GM19238 (cell line): ENCODE data around the gene IKZF3.
"Not testable (repeated sequence)": the region's sequence is repeated elsewhere in the genome, so short reads cannot be mapped to it uniquely, and the experiment has no call there.

ENCODE experiments used
- DNase-seq: peaks from one replicate; pipeline ENCODE4 v3.0.0; 2011; ENCODE audit warnings: low spot score; ENCODE audit not compliant: insufficient read length

The IKZF3 gene

DNA sequence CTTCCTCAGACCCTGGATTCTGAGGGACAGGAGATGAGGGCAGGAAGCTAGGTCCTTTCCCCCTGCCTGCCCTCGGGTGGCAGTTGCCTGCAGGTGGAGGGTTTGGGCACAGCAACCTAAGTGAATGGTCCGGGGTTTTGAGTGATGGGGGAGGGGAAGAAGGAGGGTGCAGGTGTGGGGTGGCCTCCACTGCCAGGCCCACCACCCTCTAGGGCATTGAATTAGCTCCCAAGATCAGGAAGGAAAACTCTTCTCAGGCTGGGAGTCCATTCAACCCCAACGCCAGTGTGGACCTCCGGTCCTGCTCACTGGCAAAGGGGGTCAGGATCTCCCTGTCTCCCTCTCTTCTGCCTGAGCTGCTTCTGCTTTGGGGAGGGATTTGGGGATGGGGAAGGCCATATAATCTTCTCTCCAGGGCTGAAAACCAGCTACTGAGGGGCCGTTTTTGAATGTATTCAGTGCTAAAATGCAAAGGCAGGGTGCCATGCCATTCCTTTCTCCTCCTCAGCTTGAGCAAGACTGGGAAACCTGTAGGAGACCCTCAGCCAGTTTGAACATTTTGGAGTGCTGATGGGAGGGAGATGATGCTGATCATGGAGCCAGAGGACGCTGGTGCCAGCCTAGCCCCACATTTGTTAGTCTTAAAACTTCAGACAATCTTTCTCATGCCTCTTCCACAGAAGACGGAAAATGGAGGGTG is 107.6 kb downstream of the IKZF3 start:
- DNase-seq: no peak

DNA sequence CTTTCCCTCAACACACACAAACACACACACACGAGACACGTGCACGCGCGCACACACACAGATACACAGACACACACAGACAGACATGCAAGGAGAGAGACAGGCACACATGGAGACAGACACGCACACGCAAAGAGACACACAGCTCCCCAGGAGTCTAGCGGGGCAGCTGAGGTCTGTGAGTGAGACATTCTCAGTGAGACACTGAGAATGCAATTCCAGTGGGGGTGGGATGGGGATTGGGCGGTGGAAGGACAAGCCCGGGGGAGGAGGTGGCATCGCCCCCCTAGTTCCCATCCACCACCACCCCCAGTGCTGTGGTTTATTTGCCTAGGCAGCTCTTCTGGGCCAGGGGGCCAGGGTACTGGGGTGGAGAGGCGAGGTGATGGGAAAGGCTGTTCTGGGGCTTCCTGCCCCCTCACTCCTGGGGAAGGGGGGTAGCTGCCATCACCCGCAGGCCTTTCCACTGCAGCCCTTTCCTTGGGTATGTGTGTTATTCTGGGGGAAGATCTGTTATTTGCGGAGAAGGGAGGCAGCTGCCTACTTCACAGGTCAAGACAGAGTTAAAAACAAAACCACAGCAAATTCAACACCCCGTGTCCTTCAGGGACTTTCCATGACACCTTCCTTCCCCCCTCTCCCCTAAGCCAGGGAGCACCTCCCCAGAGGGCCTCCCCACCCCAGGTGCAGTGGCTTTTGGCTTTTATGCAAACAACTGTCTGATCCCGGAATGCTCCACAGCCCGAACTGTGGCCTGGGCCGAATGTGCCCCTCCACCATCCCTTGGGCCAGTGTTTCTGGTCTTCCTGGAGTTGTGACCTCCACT is 108.3 kb downstream of the IKZF3 start:
- DNase-seq: peak; percentile 72

DNA sequence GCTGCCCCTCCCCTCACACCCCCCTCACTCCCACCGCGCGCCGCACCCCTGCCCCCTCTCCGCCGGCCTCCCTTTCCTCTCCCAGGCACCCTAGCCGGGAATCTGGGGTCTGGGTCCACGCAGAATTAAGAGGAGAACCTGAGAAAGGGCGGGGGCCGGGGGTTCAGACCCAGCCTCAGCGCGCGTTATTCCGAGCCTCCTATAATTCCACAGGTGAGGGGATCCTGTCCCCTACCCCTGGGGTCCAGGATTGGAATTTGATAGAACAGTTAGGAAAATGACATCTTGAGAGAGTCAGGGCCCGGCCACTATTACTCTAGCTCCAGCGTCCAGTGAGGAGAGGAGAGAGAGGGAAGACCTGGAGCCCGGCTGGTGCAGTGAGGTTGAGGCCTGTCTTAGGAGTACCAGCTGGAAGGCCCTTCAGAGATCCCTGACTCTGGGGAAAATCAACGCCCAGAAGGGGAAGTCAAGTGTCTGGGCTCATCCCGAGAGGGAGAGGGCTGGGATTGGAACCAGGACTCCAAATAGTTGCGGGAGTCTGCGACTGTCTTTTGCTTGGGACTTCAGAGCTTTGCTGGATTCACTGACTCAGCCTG is 109.1 kb downstream of the IKZF3 start:
- no peak for DNase-seq

DNA sequence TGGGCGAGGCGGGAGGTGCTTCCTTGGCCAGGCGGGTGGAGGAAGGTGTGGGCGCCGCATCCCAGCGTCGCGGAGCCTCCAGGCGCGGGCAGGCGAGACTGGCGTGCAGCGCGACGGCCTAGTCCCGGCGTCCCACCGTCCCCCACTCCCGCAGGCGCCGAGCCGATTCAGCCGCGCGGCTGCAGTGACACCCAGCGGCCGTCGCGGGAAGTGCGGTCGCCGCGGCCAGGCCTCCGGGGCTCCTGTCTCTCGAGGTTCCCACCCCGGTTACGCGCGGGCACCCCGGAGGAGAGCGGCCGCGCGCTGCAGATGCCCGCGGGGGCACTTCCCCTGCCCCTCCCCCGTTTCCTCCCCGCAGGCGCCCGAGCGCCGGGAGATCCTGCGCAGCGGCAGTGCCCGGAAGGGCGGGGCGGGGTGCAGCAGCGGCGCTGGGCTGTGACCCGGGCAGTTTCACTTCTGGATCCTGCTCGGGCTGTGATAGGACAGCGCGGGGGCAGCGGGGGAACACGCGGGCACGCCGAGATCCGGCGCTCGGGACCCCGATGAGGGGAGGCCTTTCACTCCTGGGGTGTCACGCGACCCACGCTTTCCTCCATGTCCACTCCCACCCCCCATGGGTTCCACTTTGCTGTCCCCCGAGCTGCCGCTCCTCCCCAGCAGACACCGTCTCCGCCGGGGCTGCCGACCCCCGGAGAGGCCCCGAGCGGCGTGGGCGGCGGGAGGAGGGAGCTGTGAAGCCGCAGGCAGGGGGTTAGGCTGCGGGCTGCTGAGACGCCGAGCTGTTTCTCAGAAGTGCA is 109.8 kb downstream of the IKZF3 start:
- DNase-seq: peak; percentile 98

DNA sequence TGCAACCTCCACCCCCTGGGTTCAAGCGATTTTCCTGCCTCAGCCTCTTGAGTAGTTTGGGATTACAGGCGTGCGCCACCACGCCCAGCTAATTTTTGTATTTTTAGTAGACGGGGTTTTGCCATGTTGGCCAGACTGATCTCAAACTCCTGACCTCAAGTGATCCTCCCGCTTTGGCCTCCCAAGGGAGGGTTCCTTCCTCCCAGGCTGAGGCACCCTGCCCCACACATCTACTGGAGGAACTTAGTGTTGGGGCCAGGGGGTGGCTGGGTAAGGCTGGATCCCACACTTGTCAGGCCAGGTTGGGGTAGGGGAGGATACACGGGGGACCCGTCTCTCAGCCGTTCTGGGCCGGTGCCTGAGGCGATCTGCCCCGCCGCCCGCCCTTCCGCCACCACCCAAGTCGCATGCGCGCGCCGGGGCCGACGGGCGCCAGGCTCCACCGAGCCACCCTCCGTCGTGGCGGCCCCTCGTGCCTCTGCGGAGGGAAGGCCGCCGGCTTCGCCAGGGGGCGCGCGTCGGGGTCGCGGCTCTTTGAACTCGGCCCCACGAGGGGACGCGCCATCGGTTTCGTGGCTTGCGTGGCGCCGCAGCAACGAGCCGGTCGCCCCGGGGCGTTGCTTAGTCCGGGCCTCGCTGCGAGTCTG is 110.5 kb downstream of the IKZF3 start:
- DNase-seq: peak; percentile 70

DNA sequence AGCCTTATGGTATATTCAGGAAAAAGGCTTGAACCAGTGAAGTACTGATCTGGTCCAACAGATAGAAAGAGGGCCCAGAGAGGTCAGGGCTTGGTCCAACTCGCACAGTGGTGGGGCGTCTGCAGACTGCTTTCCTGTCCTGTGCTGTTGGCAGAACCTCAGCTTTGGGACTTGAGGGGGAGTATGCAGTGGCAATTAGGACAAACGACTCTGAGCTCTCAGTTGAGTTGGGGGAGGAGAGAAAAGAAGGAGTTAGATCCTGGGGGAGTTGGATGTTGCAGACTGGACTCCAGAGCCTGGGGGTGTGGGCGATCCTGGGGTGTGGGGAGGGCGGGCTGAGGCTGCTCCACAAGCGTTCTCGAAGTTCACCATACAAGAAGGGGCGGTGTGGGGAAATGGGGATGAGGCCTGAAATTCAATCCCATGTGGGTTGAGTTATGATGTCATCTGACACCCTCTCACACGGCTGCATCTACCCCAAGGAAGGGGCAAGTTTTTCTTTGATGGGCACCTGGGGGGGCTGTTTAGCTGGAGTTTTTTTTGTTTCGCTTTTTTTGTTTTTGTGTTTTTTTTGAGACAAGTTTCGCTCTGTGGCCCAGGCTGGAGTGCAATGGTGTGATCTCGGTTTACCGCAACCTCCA is 111.8 kb downstream of the IKZF3 start:
- no peak for DNase-seq

DNA sequence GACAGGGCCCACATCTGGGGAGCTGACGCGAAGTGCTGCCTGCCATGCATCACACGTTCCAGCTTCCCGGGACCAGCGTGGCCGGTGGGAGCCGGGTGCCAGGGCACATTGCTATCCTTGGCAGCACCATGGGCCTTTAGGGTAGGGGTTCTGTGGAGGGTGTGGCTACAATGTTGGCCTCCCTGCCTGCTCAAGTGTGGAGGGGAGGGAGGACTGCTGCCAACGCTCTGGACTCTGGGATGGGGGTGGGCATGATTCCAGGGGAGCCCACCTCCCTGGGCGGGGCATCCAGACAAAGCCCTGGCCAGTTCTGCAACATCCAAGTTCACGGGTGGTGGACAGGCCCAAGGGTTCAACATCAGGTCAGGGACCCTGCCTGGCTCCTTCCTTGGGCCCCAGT is 112.5 kb downstream of the IKZF3 start:
- no peak for DNase-seq

DNA sequence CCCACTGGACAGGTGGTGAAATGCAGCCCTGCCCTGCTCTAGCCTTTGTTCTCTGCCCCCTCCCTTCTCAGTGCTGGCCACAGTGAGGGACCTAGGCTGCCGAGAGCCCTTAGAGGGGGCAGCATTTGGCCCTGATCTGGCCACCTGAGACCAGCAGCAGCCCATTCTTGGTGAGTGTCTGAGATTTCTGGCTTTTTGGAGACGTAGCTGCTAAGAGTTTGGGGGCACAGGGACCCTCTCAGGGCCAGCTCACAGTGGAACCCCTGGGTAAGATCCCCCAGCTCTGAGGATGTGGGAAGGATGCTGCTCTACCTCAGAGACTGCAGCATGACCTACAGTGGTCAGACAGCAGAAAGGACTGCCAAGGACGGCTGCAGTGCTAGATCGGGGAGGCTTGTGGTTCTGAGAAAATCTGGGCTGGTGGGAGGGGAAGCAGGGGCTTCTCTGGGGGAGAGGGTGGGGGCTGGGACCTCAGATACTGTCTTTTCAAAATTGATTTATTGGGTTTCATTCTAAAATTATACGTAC is 113.0 kb downstream of the IKZF3 start:
- DNase-seq: no peak

DNA sequence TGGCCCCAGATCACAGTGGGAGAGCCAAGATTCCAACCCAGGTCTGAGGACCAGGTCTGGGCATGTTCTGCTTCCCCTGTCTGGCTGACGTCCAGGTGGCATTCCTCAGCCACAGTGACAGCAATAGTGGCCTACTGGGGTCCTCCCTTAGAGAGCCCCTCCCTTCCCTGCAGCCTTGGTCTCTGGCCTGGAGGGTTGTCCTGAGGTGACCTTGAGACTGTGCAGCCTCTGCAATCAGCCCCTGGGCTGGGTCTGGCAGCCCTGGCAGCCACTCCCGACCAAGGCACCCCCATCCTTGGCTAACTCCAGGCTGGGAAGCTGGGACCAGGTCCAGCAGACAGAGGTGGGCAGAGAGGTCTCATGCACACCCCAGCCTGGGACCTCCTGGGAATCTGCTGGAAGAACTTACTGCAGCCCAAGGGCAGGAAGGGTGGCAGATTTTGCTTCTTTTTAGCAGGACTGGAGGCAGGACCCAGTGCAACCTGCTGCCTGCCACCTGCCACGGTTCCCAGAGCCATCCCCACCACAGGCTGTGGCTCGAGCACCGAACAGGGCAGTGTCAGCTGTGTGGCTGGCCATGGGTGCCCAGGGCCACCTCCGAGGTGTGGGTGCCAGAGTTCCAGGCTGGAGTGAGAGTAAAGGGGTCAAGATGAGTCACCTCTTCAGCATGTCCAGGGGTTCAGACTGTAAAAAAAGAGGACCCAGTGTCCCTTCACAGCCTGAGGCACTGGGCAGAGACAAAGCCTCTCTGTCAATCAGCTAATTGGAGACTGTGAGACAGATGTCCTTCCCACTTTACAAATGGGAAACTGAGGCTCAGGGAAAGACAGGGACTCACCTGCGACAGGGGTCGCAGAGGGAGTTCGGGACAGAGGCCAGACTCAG is 113.7 kb downstream of the IKZF3 start:
- DNase-seq: no peak

DNA sequence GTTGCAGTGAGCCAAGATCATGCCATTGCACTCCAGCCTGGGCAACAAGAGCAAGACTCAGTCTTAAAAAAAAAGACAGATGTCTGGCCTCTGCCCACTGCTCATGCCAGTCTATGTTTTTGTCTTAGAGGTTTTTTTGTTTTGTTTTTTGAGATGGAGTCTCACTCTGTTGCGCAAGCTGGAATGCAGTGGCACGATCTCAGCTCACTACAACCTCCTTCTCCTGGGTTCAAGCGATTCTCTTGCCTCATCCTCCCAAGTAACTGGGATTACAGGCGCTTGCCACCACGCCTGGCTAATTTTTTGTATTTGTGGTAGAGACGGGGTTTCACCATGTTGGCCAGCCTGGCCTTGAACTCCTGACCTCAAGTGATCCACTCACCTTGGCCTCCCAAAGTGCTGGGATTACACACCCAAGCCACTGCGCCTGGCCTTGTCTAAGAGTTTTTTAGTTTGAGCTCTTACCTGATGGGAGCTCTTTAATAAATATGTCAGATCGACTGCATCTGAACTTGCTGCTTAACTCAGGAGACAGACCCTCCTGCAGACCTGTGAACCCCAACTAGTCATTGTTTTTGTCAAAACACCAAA is 115.6 kb downstream of the IKZF3 start:
- not testable (repeated sequence) for DNase-seq

DNA sequence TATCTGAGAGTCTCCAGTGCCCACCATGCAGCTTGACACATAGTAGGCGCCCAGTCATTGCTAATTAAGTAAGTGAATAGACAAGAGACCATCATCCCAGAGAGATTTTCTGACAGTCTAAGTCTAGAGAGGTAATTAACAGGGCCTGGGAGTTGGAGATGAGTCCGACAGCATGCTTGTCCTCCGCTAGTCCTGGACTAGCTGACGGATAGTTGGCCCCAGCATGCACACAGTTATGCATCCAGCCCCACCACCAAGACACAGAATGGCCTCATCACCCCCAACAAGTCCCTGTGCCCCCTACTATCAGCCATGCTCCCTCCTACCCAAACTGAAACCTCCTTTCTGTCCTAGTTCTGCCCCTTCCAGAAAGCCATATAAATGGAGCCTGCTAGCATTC is 116.4 kb downstream of the IKZF3 start:
- no peak for DNase-seq

DNA sequence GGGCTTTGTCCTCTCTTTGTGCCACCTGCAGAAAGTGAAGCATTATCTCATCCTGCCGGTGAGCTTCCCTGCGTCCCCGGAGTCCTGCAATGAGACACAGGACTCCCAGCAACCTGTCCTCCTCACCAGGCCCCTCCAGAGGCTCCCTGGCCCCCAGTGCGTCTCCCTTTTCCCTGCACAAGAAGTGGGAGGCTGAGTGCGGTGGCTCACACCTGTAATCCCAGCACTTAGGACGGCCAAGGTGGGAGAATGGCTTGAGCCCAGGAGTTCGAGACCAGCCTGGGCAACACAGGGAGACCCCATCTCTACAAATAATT is 118.0 kb downstream of the IKZF3 start:
- no peak for DNase-seq

DNA sequence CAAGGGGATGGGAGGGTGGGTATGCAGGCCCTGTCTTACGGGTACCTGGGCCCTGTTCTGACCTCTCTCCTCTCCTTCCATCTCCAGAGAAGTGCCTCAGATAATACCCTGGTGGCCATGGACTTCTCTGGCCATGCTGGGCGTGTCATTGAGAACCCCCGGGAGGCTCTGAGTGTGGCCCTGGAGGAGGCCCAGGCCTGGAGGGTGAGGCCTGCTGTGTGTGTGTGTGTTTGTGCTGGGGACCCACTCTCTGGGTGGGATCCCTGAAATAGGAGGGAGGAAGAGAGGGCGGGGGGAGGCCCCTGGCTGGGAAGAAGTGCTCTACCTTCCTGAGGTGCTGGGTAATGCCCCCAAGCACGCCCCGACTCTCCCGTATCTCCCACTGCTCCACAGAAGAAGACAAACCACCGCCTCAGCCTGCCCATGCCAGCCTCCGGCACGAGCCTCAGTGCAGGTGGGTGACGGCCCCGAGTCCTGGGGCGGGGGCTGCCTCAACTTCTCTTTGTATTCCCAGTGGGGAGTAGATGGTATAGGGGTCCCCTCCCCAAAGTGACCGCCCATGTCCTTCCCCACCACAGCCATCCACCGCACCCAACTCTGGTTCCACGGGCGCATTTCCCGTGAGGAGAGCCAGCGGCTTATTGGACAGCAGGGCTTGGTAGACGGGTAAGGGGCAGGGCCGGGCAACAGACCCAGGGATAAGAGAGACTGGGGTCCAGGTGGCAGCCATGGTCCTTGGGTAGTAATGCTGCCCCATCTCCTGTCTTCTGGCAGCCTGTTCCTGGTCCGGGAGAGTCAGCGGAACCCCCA is 118.6 kb downstream of the IKZF3 start:
- DNase-seq: no peak

DNA sequence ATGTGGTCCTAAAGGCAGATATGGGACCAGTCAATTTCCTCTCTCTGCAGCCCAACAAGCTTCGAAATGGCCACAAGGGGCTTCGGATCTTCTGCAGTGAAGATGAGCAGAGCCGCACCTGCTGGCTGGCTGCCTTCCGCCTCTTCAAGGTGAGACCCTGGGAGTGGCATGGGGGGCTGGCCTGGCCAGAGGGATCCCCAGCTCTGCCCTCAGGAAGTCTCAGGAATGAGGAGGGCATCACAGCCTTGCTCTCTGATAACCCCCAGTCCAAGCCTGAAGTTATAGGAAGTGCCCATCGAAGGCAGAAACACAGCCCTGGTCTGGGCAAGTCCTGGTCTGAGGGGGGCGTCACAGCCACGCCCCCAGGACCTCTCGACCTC is 119.3 kb downstream of the IKZF3 start:
- DNase-seq: no peak

DNA sequence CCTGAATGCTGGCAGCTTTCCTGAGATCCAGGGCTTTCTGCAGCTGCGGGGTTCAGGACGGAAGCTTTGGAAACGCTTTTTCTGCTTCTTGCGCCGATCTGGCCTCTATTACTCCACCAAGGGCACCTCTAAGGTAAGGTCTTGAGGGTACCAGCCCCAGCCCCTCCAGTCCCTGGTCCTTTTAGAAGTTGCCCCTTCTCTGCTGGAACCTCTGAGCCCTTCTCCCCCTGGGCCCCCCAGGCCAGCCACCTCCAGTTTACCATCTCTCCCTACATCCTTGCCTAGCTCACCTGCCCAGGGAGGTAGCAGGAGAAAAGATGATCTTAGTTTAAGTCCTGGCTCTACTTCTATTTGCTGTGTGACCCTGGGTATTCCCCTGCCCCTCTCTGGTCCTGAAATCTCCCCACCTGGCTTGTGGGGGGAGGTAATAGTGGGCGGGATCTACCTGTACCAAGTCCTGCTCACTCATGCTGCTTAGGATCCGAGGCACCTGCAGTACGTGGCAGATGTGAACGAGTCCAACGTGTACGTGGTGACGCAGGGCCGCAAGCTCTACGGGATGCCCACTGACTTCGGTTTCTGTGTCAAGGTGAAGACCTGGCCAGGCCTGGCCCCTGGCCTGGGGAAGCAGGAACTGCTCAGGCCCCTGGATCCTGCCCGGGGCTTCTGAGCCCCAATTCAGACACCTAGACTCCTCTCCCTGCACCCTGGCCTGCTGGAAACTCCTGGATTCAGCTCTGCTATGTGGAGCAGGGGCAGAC is 119.9 kb downstream of the IKZF3 start:
- no peak for DNase-seq

DNA sequence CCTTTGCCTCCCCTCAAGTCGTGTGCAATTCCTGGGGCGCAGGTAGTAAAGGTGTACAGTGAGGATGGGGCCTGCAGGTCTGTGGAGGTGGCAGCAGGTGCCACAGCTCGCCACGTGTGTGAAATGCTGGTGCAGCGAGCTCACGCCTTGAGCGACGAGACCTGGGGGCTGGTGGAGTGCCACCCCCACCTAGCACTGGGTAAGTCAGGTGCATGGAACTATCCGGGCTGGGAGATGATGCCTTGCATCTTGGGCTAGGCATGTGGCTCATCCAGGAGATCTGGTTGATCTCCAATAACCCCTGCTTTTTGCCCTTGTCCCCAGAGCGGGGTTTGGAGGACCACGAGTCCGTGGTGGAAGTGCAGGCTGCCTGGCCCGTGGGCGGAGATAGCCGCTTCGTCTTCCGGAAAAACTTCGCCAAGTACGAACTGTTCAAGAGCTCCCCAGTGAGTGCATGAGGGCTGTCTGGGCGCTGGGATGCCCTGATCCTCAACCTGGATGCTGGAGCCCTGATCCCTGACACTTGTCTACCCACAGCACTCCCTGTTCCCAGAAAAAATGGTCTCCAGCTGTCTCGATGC is 121.2 kb downstream of the IKZF3 start:
- no peak for DNase-seq

DNA sequence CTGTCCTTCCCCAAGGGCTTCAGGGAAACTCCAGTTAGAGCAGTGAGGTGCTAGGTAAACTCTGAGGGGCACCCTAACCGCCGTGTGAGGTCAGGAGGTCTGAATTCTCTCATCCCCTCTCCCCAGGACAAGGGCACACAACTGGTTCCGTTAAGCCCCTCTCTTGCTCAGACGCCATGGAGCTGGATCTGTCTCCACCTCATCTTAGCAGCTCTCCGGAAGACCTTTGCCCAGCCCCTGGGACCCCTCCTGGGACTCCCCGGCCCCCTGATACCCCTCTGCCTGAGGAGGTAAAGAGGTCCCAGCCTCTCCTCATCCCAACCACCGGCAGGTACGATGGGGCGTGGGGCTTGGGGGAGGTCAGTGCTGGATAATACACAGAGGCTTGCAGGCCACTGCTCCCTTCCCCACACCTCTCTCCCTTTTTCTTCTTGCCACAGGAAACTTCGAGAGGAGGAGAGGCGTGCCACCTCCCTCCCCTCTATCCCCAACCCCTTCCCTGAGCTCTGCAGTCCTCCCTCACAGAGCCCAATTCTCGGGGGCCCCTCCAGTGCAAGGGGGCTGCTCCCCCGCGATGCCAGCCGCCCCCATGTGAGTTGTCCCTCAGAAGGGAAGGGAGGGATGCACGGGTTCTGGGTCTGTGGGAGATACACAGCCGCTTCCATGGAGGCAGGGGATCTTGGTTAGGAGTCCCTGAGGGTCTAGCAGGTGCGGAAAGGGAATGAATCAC is 121.8 kb downstream of the IKZF3 start:
- DNase-seq: no peak
